SU-DHL-6 (cell line): ENCODE measurements around the gene REPS1.

ENCODE experiments used
- H2AFZ ChIP-seq: fragments of 200-600 bp; sonication (generic); 2 replicates; pipeline ENCODE4 v1.6.1; 2014; ENCODE audit warnings: low read depth, mild to moderate bottlenecking, moderate library complexity, mixed read lengths, antibody characterized with exemption, low read length; ENCODE audit not compliant: severe bottlenecking
- H3F3A ChIP-seq: fragments of 200-600 bp; shearing (Covaris generic); 2 replicates; pipeline ENCODE4 v1.6.0; 2016; ENCODE audit warnings: antibody characterized with exemption, mild to moderate bottlenecking; ENCODE audit not compliant: insufficient read depth
- H3K27ac ChIP-seq: fragments of 200-600 bp; sonication (generic); 2 replicates; pipeline ENCODE4 v1.5.1; 2016; ENCODE audit warnings: low read depth, mild to moderate bottlenecking, low read length, moderate library complexity, mixed read lengths
- H3K27me3 ChIP-seq: fragments of 200-600 bp; sonication (generic), shearing (Covaris generic); 2 replicates; pipeline ENCODE4 v1.6.0; 2014; ENCODE audit warnings: mild to moderate bottlenecking, low read length
- H3K36me3 ChIP-seq: fragments of 200-600 bp; sonication (generic); 2 replicates; pipeline ENCODE4 v1.6.1; 2014; ENCODE audit warnings: mild to moderate bottlenecking, low read length, mixed read lengths
- H3K4me2 ChIP-seq: fragments of 300-600, 200-600 bp; shearing (Covaris generic), sonication (generic); 2 replicates; pipeline ENCODE4 v1.6.0; 2014; ENCODE audit warnings: low read length, low read depth, mild to moderate bottlenecking; ENCODE audit not compliant: poor library complexity, severe bottlenecking
- H3K4me3 ChIP-seq: fragments of 200-600 bp; sonication (generic); 2 replicates; pipeline ENCODE4 v1.5.1; 2014; ENCODE audit warnings: antibody characterized with exemption, low read length, mild to moderate bottlenecking, mixed read lengths; ENCODE audit not compliant: insufficient read depth, poor library complexity, severe bottlenecking
- H3K79me2 ChIP-seq: fragments of 200-600 bp; sonication (generic); 2 replicates; pipeline ENCODE4 v1.6.1; 2014; ENCODE audit warnings: mild to moderate bottlenecking, low read length, moderate library complexity; ENCODE audit not compliant: insufficient read depth
- H3K9ac ChIP-seq: fragments of 200-600 bp; sonication (generic); 2 replicates; pipeline ENCODE4 v1.7.0; 2014; ENCODE audit warnings: mild to moderate bottlenecking, low read length
- H3K9me2 ChIP-seq: fragments of 200-600 bp; sonication (generic); replicated peaks from 2 replicates; pipeline ENCODE4 v1.6.1; 2014; ENCODE audit warnings: low read length; ENCODE audit not compliant: insufficient read depth
- H3K9me3 ChIP-seq: fragments of 200-600 bp; sonication (generic); 2 replicates; pipeline ENCODE4 v1.6.1; 2014; ENCODE audit warnings: low read length, mixed read lengths; ENCODE audit not compliant: insufficient read depth
- H4K20me1 ChIP-seq: fragments of 200-600 bp; sonication (generic); 2 replicates; pipeline ENCODE4 v1.6.1; 2014; ENCODE audit warnings: low read depth, mild to moderate bottlenecking, antibody characterized with exemption, low read length, moderate library complexity, mixed read lengths
- CTCF ChIP-seq: fragments of 200-600 bp; sonication (generic); IDR thresholded peaks from one replicate; pipeline ENCODE4 v1.5.1; 2017; ENCODE audit warnings: antibody characterized with exemption, mild to moderate bottlenecking, low read length, moderate library complexity; ENCODE audit not compliant: insufficient read depth, poor library complexity, severe bottlenecking
- EZH2phosphoT487 ChIP-seq: fragments of 200-600 bp; sonication (generic), shearing (Covaris generic); conservative IDR thresholded peaks from 2 replicates; pipeline ENCODE4 v1.6.1; 2018; ENCODE audit warnings: mild to moderate bottlenecking, antibody characterized with exemption, low read length, moderate library complexity, mixed read lengths

Gene REPS1

GRCh38 chr6:138977646-138978167, 10.3 kb downstream of the REPS1 start:
- Histone ChIP-seq H3K36me3 (no peaks in the 10 kb centered on the region), H3K79me2 (peaks cover 41% of the 10 kb centered on the region), H3K27ac (no peak overlapping the region), H3K9ac (no peak overlapping the region), H4K20me1 (peaks cover 27% of the 10 kb centered on the region), H3K9me2 (no peaks in the 10 kb centered on the region), H3K4me2 (no peak overlapping the region), H3K9me3 (no peaks in the 10 kb centered on the region), H3K4me3 (no peak overlapping the region), H2AFZ (no peak overlapping the region), H3K27me3 (no peaks in the 10 kb centered on the region), H3F3A (no peaks in the 10 kb centered on the region)
- TF ChIP-seq CTCF: no peak
- no peak for TF ChIP-seq EZH2phosphoT487

DNA sequence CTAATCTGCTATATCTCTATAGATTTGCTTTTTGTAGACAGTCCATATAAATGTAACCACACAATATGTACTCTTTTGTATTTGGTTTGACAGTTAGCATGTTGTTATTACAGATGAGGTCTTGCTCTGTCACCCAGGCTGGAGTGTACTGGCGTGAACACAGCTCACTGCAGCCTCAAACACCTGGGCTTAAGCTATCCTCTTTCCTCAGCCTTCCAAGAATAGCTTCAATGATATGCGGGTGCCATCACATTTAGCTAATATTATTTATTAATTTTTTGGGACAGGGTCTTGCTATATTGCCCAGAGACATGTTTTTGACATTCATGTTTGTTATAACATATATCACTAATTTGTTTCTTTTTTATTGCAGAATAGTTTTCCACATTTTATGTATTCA, 10.8 kb downstream of the REPS1 start:
- TF ChIP-seq CTCF: no peak
- TF ChIP-seq EZH2phosphoT487: no peak
- no peaks in the 10 kb centered on the region for H3F3A ChIP-seq
- H3K36me3 ChIP-seq: no peaks in the 10 kb centered on the region
- H4K20me1 ChIP-seq: peaks cover 29% of the 10 kb centered on the region
- H3K9ac ChIP-seq: no peak overlapping the region
- H3K4me2 ChIP-seq: no peak overlapping the region
- no peaks in the 10 kb centered on the region for H3K9me3 ChIP-seq
- no peak overlapping the region for H3K27ac ChIP-seq
- no peak overlapping the region for H3K4me3 ChIP-seq
- peaks cover 37% of the 10 kb centered on the region for H3K79me2 ChIP-seq
- H2AFZ ChIP-seq: no peak overlapping the region
- no peaks in the 10 kb centered on the region for H3K9me2 ChIP-seq
- H3K27me3 ChIP-seq: no peaks in the 10 kb centered on the region

DNA sequence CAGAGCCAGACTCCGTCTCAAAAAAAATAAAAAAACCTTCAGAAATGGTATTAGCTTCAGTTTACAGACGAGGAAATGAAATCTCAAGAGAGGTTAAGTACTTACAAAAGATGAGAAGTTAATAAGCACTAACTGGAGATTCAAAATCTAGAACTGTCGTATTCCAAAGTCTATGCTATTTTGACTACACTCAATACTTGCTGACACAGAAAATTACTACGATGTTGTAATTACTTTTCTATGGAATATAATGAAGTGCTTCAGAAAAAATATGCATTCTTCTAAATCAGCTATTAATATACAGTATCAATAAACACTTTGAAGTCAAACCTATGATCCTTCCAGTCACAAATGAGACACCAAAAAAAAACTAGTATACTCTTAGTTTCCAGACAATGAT, 12.2 kb downstream of the REPS1 start:
- no peak overlapping the region for H2AFZ ChIP-seq
- peaks cover 24% of the 10 kb centered on the region for H3K79me2 ChIP-seq
- H3K9me3 ChIP-seq: no peaks in the 10 kb centered on the region
- no peaks in the 10 kb centered on the region for H3F3A ChIP-seq
- TF ChIP-seq CTCF (no peak), EZH2phosphoT487 (no peak)
- no peaks in the 10 kb centered on the region for H3K27me3 ChIP-seq
- H3K4me2 ChIP-seq: no peak overlapping the region
- H3K4me3 ChIP-seq: no peak overlapping the region
- H3K27ac ChIP-seq: no peak overlapping the region
- H3K36me3 ChIP-seq: no peaks in the 10 kb centered on the region
- H3K9ac ChIP-seq: no peak overlapping the region
- H3K9me2 ChIP-seq: no peaks in the 10 kb centered on the region
- peaks cover 28% of the 10 kb centered on the region for H4K20me1 ChIP-seq
